H1 (cell line): ENCODE measurements around the gene UAP1. TPM values are rescaled to one million over a fixed set of nuclear protein-coding genes. Genes with fewer than 3 reads are reported as not detected.

ENCODE experiments used
- CTCF ChIA-PET: fragments of 300-600 bp; sonication (Branson Sonifier 250); formaldehyde crosslinking; loops from one replicate; lab custom pipeline; 2021; ENCODE audit not compliant: partially characterized antibody; lab: Charles Lee
- POLR2A ChIA-PET: fragments of 300-600 bp; sonication (Branson Sonifier 250); formaldehyde crosslinking; loops from one replicate; lab custom pipeline; 2021; ENCODE audit warnings: inconsistent platforms; ENCODE audit not compliant: partially characterized antibody; lab: Charles Lee
- DNase-seq, 2 experiments: peaks; one replicate each; pipeline versions ENCODE4 v3.0.0 to v3.0.0-alpha.2; 2010 to 2022; ENCODE audit warnings: low spot score in 2 of 2, low read depth in 1 of 2, mixed read lengths in 1 of 2
- FAIRE-seq: peaks from 2 replicates; lab custom pipeline; 2011; peaks lifted over from hg19 to GRCh38; lab: Jason Lieb, UNC
- H2AFZ ChIP-seq: 2 replicates; pipeline ENCODE4 v1.8.1; 2012; ENCODE audit warnings: low read length, inconsistent platforms
- H2AK5ac ChIP-seq: 2 replicates; pipeline ENCODE4 v1.6.1; 2013; ENCODE audit warnings: low read depth, low read length
- H2BK120ac ChIP-seq: replicated peaks from 2 replicates; pipeline ENCODE3; 2013; ENCODE audit warnings: low read depth, low read length, inconsistent platforms
- H2BK12ac ChIP-seq: 2 replicates; pipeline ENCODE4 v1.6.1; 2013; ENCODE audit warnings: low read depth, low read length
- H2BK15ac ChIP-seq: 2 replicates; pipeline ENCODE4 v1.6.1; 2013; ENCODE audit warnings: low read length
- H2BK20ac ChIP-seq: 2 replicates; pipeline ENCODE4 v1.6.1; 2013; ENCODE audit warnings: low read length
- H2BK5ac ChIP-seq: 2 replicates; pipeline ENCODE4 v1.6.1; 2013; ENCODE audit warnings: low read depth, low read length
- H3K14ac ChIP-seq: 2 replicates; pipeline ENCODE4 v1.6.1; 2013; ENCODE audit warnings: inconsistent platforms; ENCODE audit not compliant: insufficient read length
- H3K18ac ChIP-seq: 2 replicates; pipeline ENCODE4 v1.6.1; 2013; ENCODE audit warnings: low read length; ENCODE audit errors: extremely low read depth
- H3K23ac ChIP-seq: 2 replicates; pipeline ENCODE4 v1.6.1; 2013; ENCODE audit warnings: inconsistent platforms; ENCODE audit not compliant: insufficient read length
- H3K23me2 ChIP-seq: 2 replicates; pipeline ENCODE4 v1.6.1; 2013; ENCODE audit warnings: low read depth, low read length
- H3K27ac ChIP-seq: 2 replicates; pipeline ENCODE4 v1.6.1; 2011; ENCODE audit warnings: low read depth, low read length, inconsistent platforms
- H3K27me3 ChIP-seq, 4 experiments: replicated peaks in 1 of 4; 1 replicate in 1 of 4; 2 replicates in 3 of 4; pipeline versions ENCODE4 v1.6.1 to v1.8.1; 2011 to 2013; ENCODE audit warnings: low read length in 3 of 4, mild to moderate bottlenecking in 3 of 4, inconsistent platforms in 2 of 4, mixed read lengths in 2 of 4, moderate library complexity in 1 of 4; ENCODE audit not compliant: control insufficient read depth in 3 of 4, insufficient read depth in 3 of 4; ENCODE audit errors: extremely low read depth in 1 of 4
- H3K36me3 ChIP-seq, 4 experiments: 2 replicates each; pipeline versions ENCODE4 v1.6.1 to v1.8.1; 2011 to 2013; ENCODE audit warnings: mild to moderate bottlenecking in 4 of 4, low read length in 3 of 4, moderate library complexity in 2 of 4, control low read depth in 1 of 4, inconsistent platforms in 1 of 4; ENCODE audit not compliant: insufficient read depth in 4 of 4, control insufficient read depth in 2 of 4
- H3K4ac ChIP-seq: replicated peaks from 2 replicates; pipeline ENCODE3; 2013; ENCODE audit warnings: low read length, low read depth, mixed read lengths, inconsistent platforms; ENCODE audit not compliant: insufficient read length
- H3K4me1 ChIP-seq, 4 experiments: replicated peaks in 1 of 4; 1 replicate in 1 of 4; 2 replicates in 3 of 4; pipeline versions ENCODE4 v1.6.1 to v1.8.1; 2011 to 2013; ENCODE audit warnings: low read length in 3 of 4, inconsistent platforms in 2 of 4, mixed read lengths in 1 of 4; ENCODE audit not compliant: insufficient read depth in 4 of 4, control insufficient read depth in 3 of 4
- H3K4me2 ChIP-seq, 2 experiments: 2 replicates each; pipeline versions ENCODE4 v1.6.1 to v1.8.1; 2011 to 2013; ENCODE audit warnings: low read depth in 2 of 2, low read length in 2 of 2, control low read depth in 1 of 2, inconsistent platforms in 1 of 2, mild to moderate bottlenecking in 1 of 2; ENCODE audit not compliant: insufficient read depth in 1 of 2
- H3K4me3 ChIP-seq, 4 experiments: fragments of 200-600, 300-600 bp in 1 of 4; sonication (generic), shearing (Covaris generic), sonication (Bioruptor Twin) in 1 of 4; 2 replicates each; pipeline versions ENCODE4 v1.5.1 to v1.8.1; 2011 to 2016; ENCODE audit warnings: low read length in 4 of 4, low read depth in 3 of 4, control low read depth in 2 of 4, inconsistent platforms in 2 of 4, mild to moderate bottlenecking in 2 of 4, mixed read lengths in 1 of 4, moderate library complexity in 1 of 4; ENCODE audit not compliant: insufficient read depth in 2 of 4; ENCODE audit errors: extremely low read depth in 1 of 4
- H3K56ac ChIP-seq: replicated peaks from 2 replicates; pipeline ENCODE3; 2013; ENCODE audit warnings: low read depth, mild to moderate bottlenecking, mixed read lengths, low read length, inconsistent platforms; ENCODE audit not compliant: insufficient read length
- H3K79me1 ChIP-seq: 2 replicates; pipeline ENCODE4 v1.6.1; 2013; ENCODE audit warnings: low read depth, low read length, control low read depth
- H3K79me2 ChIP-seq, 2 experiments: 2 replicates each; pipeline versions ENCODE4 v1.6.1 to v1.8.1; 2012 to 2013; ENCODE audit warnings: low read length in 2 of 2, mild to moderate bottlenecking in 2 of 2, inconsistent platforms in 1 of 2; ENCODE audit not compliant: insufficient read depth in 2 of 2, control insufficient read depth in 1 of 2
- H3K9ac ChIP-seq, 4 experiments: replicated peaks in 1 of 4; 1 replicate in 1 of 4; 2 replicates in 3 of 4; pipeline versions ENCODE4 v1.6.1 to v1.8.1; 2011 to 2013; ENCODE audit warnings: low read depth in 3 of 4, low read length in 3 of 4, control low read depth in 2 of 4, mild to moderate bottlenecking in 2 of 4, moderate library complexity in 2 of 4, inconsistent platforms in 1 of 4; ENCODE audit errors: extremely low read depth in 1 of 4
- H3K9me3 ChIP-seq, 2 experiments: 2 replicates each; pipeline versions ENCODE4 v1.6.1 to v1.8.1; 2012 to 2013; ENCODE audit warnings: mild to moderate bottlenecking in 2 of 2, moderate library complexity in 2 of 2, control low read depth in 1 of 2, inconsistent platforms in 1 of 2, low read depth in 1 of 2, low read length in 1 of 2, mixed read lengths in 1 of 2; ENCODE audit not compliant: insufficient read depth in 2 of 2
- H4K20me1 ChIP-seq, 2 experiments: replicated peaks in 1 of 2; 2 replicates each; pipeline versions ENCODE3 to v1.8.1; 2011 to 2013; ENCODE audit warnings: inconsistent platforms in 2 of 2, low read length in 2 of 2, mild to moderate bottlenecking in 1 of 2; ENCODE audit not compliant: insufficient read depth in 2 of 2, control insufficient read depth in 1 of 2
- H4K5ac ChIP-seq: 2 replicates; pipeline ENCODE4 v1.6.1; 2013; ENCODE audit warnings: low read length, low read depth, mixed read lengths, inconsistent platforms; ENCODE audit not compliant: insufficient read length
- H4K8ac ChIP-seq: 2 replicates; pipeline ENCODE4 v1.8.0; 2013; ENCODE audit warnings: mild to moderate bottlenecking, moderate library complexity, low read length, inconsistent platforms; ENCODE audit not compliant: insufficient read depth; ENCODE audit errors: extremely low read depth
- H4K91ac ChIP-seq: replicated peaks from 2 replicates; pipeline ENCODE3; 2013; ENCODE audit warnings: low read length, mixed read lengths, inconsistent platforms; ENCODE audit not compliant: insufficient read length
- CEBPB ChIP-seq: IDR thresholded peaks from 2 replicates; pipeline ENCODE4 v1.6.1; 2012; ENCODE audit warnings: low read depth, low read length
- E2F6 ChIP-seq: IDR thresholded peaks from 2 replicates; pipeline ENCODE4 v1.6.1; 2012; ENCODE audit warnings: inconsistent platforms
- RXRA ChIP-seq: IDR thresholded peaks from 2 replicates; pipeline ENCODE4 v1.6.1; 2011; ENCODE audit warnings: low read depth, mild to moderate bottlenecking, low read length, moderate library complexity; ENCODE audit not compliant: insufficient read depth
- WGBS, 2 experiments: shearing (Covaris generic) in 1 of 2; methylation state at CpG; one replicate each; pipeline versions ENCODE4 v1.1.6 to v1.1.7; 2013 to 2015; ENCODE audit warnings: low lambda C conversion rate in 2 of 2, mixed read lengths in 2 of 2, inconsistent platforms in 1 of 2, low coverage in 1 of 2, missing lambda C conversion rate in 1 of 2; ENCODE audit not compliant: insufficient replicate concordance in 2 of 2, insufficient coverage in 1 of 2, insufficient read length in 1 of 2; ENCODE audit errors: extremely low coverage in 1 of 2, missing lambda C conversion rate in 1 of 2; 5-methylcytosine and 5-hydroxymethylcytosine counted together
- polyA plus RNA-seq, 7 experiments: library from polyadenylated mRNA; depleted of rRNA in 3 of 7; stranded (reverse) in 5 of 7; unstranded in 2 of 7; fragments of >200 nt in 5 of 7; fragments of 200-250 nt in 2 of 7; gene quantifications; 1 replicate in 5 of 7; 2 replicates in 1 of 7; 4 replicates in 1 of 7; pipeline versions ENCODE4 v1.2.1 to v1.2.3, GENCODE V29; 2011 to 2013; ENCODE audit warnings: missing spikeins in 2 of 7, mixed read lengths in 2 of 7
- total RNA-seq: library from RNA; stranded (reverse); fragmentation: NEBNext Ultra II Directional; extraction: Animal tissue kit (Norgen Biotek cat#: 25700); gene quantifications from 2 replicates; pipeline ENCODE4 v1.2.1, GENCODE V29; 2021

UAP1 gene
- total and polyA plus RNA-seq, 2 of the 8 experiments (the other 6 are each of a cell fraction or from before 2014, with no cell fraction given) = 9.4 to 32.9 TPM

- Histone ChIP-seq H4K5ac (no peak overlapping the region), H3K14ac (no peak overlapping the region), H2BK120ac (no peak overlapping the region), H3K9me3 (no peaks in the 10 kb centered on the region), H3K4me3 (no peak overlapping the region), H2AFZ (no peak overlapping the region), H3K27me3 (no peaks in the 10 kb centered on the region), H3K79me2 (no peaks in the 10 kb centered on the region), H4K91ac (no peak overlapping the region), H2BK15ac (no peak overlapping the region), H3K23ac (no peak overlapping the region), H3K36me3 (no peaks in the 10 kb centered on the region), H3K18ac (no peak overlapping the region), H3K4me2 (no peak overlapping the region), H2BK5ac (no peak overlapping the region), H2BK12ac (no peak overlapping the region), H3K56ac (no peak overlapping the region), H4K8ac (no peak overlapping the region), H3K23me2 (no peaks in the 10 kb centered on the region), H2AK5ac (no peak overlapping the region), H2BK20ac (no peak overlapping the region), H3K27ac (no peak overlapping the region), H3K9ac (no peak overlapping the region), H4K20me1 (no peaks in the 10 kb centered on the region), H3K4ac (no peak overlapping the region), H3K79me1 (no peaks in the 10 kb centered on the region), H3K4me1 (no peaks in the 10 kb centered on the region)
- FAIRE-seq = no peak
- ChIA-PET CTCF (no interaction called here), POLR2A (interaction anchor here (1.5 kb wide), 1 partner anchor 42 kb away, joined by 3 read pairs; no protein-coding TSS in a partner anchor)
- WGBS, 2 experiments = 83% methylated on average over 2 of the region's 2 CpGs; no CpG with 5 or more reads in 1 of the 2 experiments
- DNase-seq = no peak
- TF ChIP-seq CEBPB (no peak), E2F6 (no peak), RXRA (no peak)
Measured at GRCh38 chr1:162609306-162609705, 47.8 kb downstream of the UAP1 start.
